ENCODE results near the gene GLIPR1L1.

The GLIPR1L1 gene

DNA sequence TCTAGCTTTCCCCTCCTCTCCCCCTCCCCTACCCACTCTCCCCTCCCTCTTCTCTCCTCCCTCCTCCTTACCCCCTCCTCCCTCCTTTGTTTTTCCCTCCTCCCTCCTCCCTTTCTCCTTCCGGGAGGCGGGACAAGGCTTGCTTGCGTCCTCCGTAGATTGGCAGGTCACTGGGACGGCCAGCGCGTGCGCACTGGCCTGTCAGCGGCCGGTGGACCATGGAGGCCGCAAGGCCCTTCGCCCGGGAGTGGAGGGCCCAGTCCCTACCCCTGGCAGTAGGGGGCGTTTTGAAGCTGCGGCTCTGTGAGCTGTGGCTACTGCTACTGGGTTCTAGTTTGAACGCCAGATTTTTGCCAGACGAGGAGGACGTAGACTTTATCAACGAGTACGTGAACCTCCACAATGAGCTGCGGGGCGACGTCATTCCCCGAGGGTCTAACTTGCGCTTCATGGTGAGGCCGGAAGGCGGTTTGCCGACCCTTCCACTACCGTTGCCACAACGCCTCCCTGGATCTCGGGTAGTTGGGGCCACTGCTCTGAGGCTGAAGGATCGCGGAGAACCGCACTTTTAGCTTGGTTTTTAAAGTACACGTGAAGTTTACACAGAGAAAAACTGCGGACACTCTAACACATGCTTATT lies 56.5 kb downstream of the GLIPR1L1 start, which contains the start of gene GLIPR1L2 (continued):
- TF ChIP-seq, protein P1, sequence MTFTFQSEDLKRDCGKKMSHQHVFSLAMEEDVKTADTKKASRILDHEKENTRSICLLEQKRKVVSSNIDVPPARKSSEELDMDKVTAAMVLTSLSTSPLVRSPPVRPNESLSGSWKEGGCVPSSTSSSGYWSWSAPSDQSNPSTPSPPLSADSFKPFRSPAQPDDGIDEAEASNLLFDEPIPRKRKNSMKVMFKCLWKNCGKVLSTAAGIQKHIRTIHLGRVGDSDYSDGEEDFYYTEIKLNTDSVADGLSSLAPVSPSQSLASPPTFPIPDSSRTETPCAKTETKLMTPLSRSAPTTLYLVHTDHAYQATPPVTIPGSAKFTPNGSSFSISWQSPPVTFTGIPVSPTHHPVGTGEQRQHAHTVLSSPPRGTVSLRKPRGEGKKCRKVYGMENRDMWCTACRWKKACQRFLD (tag by site-specific recombination; IDR thresholded peaks at IDR 0.05), result no peak
- peak; percentile 36; the same call in 1 of the 2 replicates for TF ChIP-seq ZNF843 (tag by site-specific recombination; IDR thresholded peaks at IDR 0.05)
- TF ChIP-seq, protein P2, sequence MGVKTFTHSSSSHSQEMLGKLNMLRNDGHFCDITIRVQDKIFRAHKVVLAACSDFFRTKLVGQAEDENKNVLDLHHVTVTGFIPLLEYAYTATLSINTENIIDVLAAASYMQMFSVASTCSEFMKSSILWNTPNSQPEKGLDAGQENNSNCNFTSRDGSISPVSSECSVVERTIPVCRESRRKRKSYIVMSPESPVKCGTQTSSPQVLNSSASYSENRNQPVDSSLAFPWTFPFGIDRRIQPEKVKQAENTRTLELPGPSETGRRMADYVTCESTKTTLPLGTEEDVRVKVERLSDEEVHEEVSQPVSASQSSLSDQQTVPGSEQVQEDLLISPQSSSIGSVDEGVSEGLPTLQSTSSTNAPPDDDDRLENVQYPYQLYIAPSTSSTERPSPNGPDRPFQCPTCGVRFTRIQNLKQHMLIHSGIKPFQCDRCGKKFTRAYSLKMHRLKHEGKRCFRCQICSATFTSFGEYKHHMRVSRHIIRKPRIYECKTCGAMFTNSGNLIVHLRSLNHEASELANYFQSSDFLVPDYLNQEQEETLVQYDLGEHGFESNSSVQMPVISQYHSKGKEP (tag by site-specific recombination; IDR thresholded peaks at IDR 0.05), result no peak
- TF ChIP-seq OSR2 (tag by site-specific recombination; IDR thresholded peaks at IDR 0.05), result peak; percentile 78
- TF ChIP-seq, protein P3, sequence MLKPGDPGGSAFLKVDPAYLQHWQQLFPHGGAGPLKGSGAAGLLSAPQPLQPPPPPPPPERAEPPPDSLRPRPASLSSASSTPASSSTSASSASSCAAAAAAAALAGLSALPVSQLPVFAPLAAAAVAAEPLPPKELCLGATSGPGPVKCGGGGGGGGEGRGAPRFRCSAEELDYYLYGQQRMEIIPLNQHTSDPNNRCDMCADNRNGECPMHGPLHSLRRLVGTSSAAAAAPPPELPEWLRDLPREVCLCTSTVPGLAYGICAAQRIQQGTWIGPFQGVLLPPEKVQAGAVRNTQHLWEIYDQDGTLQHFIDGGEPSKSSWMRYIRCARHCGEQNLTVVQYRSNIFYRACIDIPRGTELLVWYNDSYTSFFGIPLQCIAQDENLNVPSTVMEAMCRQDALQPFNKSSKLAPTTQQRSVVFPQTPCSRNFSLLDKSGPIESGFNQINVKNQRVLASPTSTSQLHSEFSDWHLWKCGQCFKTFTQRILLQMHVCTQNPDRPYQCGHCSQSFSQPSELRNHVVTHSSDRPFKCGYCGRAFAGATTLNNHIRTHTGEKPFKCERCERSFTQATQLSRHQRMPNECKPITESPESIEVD (tag by site-specific recombination; IDR thresholded peaks at IDR 0.05), result no peak
- TF ChIP-seq ZNF248 (tag by site-specific recombination; IDR thresholded peaks at IDR 0.05), result no peak
- peak; percentile 62 for TF ChIP-seq SP7 (tag by site-specific recombination; IDR thresholded peaks at IDR 0.05)
- TF ChIP-seq KLF9 (tag by site-specific recombination; IDR thresholded peaks at IDR 0.05; ENCODE audit: low read depth), result peak; percentile 39; the same call in 1 of the 2 replicates
- TF ChIP-seq ZNF274 (IDR thresholded peaks at IDR 0.05; ENCODE audit: low read length), result no peak
- no peak for TF ChIP-seq ZNF274 (tag by site-specific recombination; IDR thresholded peaks at IDR 0.05; ENCODE audit: borderline replicate concordance)
- TF ChIP-seq ZNF394 (tag by site-specific recombination; IDR thresholded peaks at IDR 0.05; ENCODE audit: borderline replicate concordance), result peak; percentile 21; the same call in 1 of the 2 replicates
- no peak for TF ChIP-seq ZNF112 (tag by site-specific recombination; IDR thresholded peaks at IDR 0.05)
- TF ChIP-seq ZNF423 (tag by site-specific recombination; IDR thresholded peaks at IDR 0.05), result no peak
- TF ChIP-seq ZFP69B (tag by site-specific recombination; IDR thresholded peaks at IDR 0.05), result peak; percentile 64

DNA sequence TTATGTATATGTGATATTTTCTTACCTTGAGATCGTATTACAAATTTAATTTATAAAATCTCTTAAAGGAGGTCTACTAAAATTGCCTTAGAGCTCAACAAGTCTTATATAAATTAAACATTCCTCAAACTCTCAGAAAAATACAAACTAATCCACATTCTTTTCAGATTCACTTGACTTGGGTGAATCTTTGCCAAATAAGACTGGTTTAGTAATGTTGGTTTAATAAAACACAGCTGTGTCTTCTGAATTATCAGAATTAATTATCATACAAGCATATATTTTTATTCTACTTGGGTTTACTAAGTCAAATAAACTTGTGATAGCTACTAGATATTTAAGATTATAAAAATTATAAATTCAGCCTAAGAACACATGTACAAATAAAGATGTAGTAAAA lies 69.8 kb downstream of the GLIPR1L1 start:
- Histone ChIP-seq H3K9me3 (ENCODE audit: control insufficient read depth, insufficient read depth, low read depth, low read length) (no peaks in the 10 kb centered on the region), H3K36me3 (ENCODE audit: control insufficient read depth in 2 of 2, insufficient read depth in 1 of 2, low read length in 2 of 2) (no peaks in the 10 kb centered on the region), H3K4me1 (ENCODE audit: control insufficient read depth, insufficient read depth, low read length) (no peaks in the 10 kb centered on the region), H3K27ac (ENCODE audit: extremely low read depth, low read depth, low read length) (no peak overlapping the region), H3K4me3 (ENCODE audit: low read depth, low read length) (no peak overlapping the region)
- CTCF ChIA-PET, result no interaction called here
- POLR2A ChIA-PET, result no interaction called here
- TF ChIP-seq ZNF350 (tag by site-specific recombination; IDR thresholded peaks at IDR 0.05), result no peak
- TF ChIP-seq, protein P4, sequence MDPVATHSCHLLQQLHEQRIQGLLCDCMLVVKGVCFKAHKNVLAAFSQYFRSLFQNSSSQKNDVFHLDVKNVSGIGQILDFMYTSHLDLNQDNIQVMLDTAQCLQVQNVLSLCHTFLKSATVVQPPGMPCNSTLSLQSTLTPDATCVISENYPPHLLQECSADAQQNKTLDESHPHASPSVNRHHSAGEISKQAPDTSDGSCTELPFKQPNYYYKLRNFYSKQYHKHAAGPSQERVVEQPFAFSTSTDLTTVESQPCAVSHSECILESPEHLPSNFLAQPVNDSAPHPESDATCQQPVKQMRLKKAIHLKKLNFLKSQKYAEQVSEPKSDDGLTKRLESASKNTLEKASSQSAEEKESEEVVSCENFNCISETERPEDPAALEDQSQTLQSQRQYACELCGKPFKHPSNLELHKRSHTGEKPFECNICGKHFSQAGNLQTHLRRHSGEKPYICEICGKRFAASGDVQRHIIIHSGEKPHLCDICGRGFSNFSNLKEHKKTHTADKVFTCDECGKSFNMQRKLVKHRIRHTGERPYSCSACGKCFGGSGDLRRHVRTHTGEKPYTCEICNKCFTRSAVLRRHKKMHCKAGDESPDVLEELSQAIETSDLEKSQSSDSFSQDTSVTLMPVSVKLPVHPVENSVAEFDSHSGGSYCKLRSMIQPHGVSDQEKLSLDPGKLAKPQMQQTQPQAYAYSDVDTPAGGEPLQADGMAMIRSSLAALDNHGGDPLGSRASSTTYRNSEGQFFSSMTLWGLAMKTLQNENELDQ (tag by site-specific recombination; IDR thresholded peaks at IDR 0.05; ENCODE audit: low read depth), result no peak
- no peak for TF ChIP-seq ZNF624 (tag by site-specific recombination; IDR thresholded peaks at IDR 0.05)
- no peak for TF ChIP-seq ZNF768 (tag by site-specific recombination; IDR thresholded peaks at IDR 0.05)
- TF ChIP-seq ZNF174 (tag by site-specific recombination; IDR thresholded peaks at IDR 0.05), result no peak
- no peak for TF ChIP-seq ZNF140 (tag by site-specific recombination; IDR thresholded peaks at IDR 0.05)
- TF ChIP-seq, protein P5, sequence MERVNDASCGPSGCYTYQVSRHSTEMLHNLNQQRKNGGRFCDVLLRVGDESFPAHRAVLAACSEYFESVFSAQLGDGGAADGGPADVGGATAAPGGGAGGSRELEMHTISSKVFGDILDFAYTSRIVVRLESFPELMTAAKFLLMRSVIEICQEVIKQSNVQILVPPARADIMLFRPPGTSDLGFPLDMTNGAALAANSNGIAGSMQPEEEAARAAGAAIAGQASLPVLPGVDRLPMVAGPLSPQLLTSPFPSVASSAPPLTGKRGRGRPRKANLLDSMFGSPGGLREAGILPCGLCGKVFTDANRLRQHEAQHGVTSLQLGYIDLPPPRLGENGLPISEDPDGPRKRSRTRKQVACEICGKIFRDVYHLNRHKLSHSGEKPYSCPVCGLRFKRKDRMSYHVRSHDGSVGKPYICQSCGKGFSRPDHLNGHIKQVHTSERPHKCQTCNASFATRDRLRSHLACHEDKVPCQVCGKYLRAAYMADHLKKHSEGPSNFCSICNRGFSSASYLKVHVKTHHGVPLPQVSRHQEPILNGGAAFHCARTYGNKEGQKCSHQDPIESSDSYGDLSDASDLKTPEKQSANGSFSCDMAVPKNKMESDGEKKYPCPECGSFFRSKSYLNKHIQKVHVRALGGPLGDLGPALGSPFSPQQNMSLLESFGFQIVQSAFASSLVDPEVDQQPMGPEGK (tag by site-specific recombination; IDR thresholded peaks at IDR 0.05), result no peak
- TF ChIP-seq ZNF404 (tag by site-specific recombination; IDR thresholded peaks at IDR 0.05), result no peak
- TF ChIP-seq, protein P2 (tag by site-specific recombination; IDR thresholded peaks at IDR 0.05), result no peak
- TF ChIP-seq ZNF621 (tag by site-specific recombination; IDR thresholded peaks at IDR 0.05), result no peak
- no peak for TF ChIP-seq SP3 (tag by site-specific recombination; IDR thresholded peaks at IDR 0.05)
- TF ChIP-seq BCL11A (tag by site-specific recombination; IDR thresholded peaks at IDR 0.05; ENCODE audit: low read depth), result no peak
